Stimulated activated memory B cell treated with anti-CD40 and anti-IgM and Interleukin-4, amounts not matched to agents 10 μg/mL and 1 μg/mL and 100 μg/mL, for 72 hours (primary cell): ENCODE results near the gene GPATCH8.
"Not testable (repeated sequence)": the region's sequence is repeated elsewhere in the genome, so short reads cannot be mapped to it uniquely, and the experiment has no call there.

ENCODE experiments used
- ATAC-seq: fragments of 150-1000 bp; cut with Tn5 transposase; 2 replicates; pipeline ENCODE4 v1.10.0; 2021
- H3K27ac Mint-ChIP-seq: one replicate; pipeline ENCODE4 v1.8.0; 2022; ENCODE audit warnings: mild to moderate bottlenecking, mixed read lengths
- H3K27me3 Mint-ChIP-seq: one replicate; pipeline ENCODE4 v1.8.0; 2022; ENCODE audit warnings: mixed read lengths
- H3K36me3 Mint-ChIP-seq: one replicate; pipeline ENCODE4 v1.8.0; 2022; ENCODE audit warnings: mixed read lengths
- H3K4me1 Mint-ChIP-seq: one replicate; pipeline ENCODE4 v1.8.0; 2022; ENCODE audit warnings: mixed read lengths
- H3K4me3 Mint-ChIP-seq: one replicate; pipeline ENCODE4 v1.8.0; 2022; ENCODE audit warnings: mild to moderate bottlenecking, moderate library complexity, mixed read lengths
- H3K9me3 Mint-ChIP-seq: one replicate; pipeline ENCODE4 v1.8.0; 2022; ENCODE audit warnings: mixed read lengths

Gene GPATCH8

DNA sequence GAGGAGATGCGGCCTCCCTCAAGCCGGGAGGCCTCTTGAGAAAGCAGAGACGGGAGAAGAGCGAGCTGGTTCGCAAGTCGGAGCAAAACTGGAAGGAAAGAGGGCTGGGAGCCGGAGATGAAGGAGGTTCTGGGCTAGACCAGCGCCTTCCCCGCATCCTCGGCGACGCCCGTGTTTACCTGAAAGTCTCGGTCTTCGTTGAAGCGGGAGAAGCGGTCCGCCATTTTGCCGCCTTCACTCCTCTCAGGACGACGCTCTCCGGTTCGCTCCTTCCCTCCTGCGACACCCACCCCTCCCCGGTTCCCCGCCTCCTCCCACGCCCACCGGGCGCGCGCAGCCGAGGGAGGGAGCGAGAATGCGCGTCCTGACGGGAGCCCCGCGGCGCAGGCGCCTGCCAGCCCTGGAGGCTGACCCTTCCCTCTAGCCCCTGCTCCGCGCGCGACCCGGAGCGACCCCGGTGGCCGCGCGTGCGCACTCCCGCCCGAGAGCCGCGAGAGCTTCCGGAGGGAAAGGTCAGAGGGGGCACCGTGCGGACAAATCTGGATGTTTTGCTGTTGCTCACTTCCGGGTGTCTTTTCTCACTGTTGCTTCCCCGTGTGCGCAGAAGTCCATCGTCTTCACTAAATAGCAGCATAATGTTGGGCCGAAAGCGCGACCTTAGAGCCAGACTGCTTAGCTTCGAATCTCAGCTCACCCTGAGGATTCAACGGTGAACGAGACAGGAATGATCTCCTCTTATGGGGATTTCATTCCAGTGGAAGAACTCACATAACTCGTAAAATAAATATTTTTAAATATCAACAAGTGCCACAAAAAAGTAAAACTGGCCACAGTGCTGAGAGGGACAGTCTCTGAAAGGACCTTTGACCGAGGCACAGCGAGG is at the start of gene GPATCH8:
Gene GPATCH8, minus strand, starts transcription at position 260 of the 883 bp plus-strand sequence. Its CDS starts 36 bp downstream, at position 224.
- peak within 1 kb of the TSS; percentile 98 for H3K4me3 Mint-ChIP-seq
- H3K36me3 Mint-ChIP-seq: peaks cover 9% of the 10 kb centered on the region
- peak within 1 kb of the TSS; percentile 99 for H3K27ac Mint-ChIP-seq
- H3K4me1 Mint-ChIP-seq: peaks cover 37% of the 10 kb centered on the region
- peak; percentile 97 for ATAC-seq
- peaks cover 30% of the 10 kb centered on the region for H3K27me3 Mint-ChIP-seq
- no peaks in the 10 kb centered on the region for H3K9me3 Mint-ChIP-seq

DNA sequence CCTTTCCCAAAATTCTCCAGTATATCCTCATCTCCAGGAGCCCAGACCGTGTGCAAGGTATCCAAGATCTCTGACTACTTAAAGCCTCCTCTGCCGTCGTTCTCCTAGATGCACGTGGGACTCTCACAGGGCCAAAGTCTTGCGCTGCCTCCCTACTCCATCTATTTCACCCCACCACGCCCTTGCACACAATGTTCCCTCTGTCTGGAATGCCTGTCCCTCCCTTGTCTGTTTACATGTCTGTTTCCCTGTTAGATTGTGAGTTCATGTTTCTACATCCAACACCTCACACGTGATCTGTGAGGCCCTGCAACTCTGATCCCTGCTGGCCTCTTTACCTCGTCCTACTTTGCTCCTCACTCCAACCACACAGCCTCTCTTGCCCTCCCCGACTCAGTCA is 49.2 kb upstream of the GPATCH8 start:
- Mint-ChIP-seq H3K27ac (no peak overlapping the region), H3K4me1 (peaks cover 17% of the 10 kb centered on the region), H3K36me3 (no peaks in the 10 kb centered on the region), H3K9me3 (no peaks in the 10 kb centered on the region), H3K27me3 (peaks cover 45% of the 10 kb centered on the region), H3K4me3 (no peak overlapping the region)
- ATAC-seq: no peak

GRCh38 chr17:44549686-44550085 is 46.5 kb upstream of the GPATCH8 start:
- Mint-ChIP-seq H3K36me3 (no peaks in the 10 kb centered on the region), H3K9me3 (no peaks in the 10 kb centered on the region), H3K27ac (no peak overlapping the region), H3K4me3 (no peak overlapping the region), H3K27me3 (peaks cover 63% of the 10 kb centered on the region), H3K4me1 (no peaks in the 10 kb centered on the region)
- no peak for ATAC-seq

DNA sequence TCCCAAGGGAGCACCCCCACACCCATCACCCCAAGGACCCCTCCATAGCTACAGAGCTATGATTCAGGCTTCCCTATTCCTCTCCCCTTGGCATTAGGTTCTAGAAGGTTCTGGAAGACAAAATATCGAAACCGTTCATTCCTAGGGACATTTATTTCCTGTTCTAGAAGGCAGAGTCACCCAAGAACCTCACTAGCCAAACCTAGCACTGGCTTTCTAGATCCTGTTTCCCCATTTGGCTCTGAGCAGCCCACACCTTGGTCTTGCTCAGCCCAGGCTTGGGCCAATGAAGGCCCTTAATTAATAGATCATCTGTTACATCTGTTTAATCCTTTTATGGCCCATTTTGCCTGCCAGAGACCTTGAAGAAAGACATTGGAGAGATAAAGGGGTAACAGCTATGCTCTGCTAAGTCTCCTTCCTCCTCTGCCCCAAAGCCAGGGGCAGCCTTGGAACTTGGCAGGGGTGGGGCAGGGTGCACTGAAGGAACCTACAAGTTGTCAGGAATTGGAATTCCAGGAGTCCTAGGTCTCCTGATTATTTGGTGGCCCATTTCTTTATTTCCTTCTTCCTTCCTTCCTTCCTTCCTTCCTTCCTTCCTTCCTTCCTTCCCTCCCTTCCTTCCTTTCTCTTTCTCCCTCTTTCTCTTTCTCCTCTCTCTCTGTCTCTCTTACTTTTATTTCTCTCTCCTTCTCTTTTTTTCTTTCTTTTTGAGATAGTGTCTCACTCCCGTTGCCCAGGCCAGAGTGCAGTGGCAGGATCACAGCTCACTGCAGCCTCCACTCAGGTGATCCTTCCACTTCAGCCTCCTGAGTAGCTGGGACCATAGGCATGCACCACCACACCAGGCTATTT is 45.4 kb upstream of the GPATCH8 start:
- Mint-ChIP-seq H3K36me3 (no peaks in the 10 kb centered on the region), H3K27ac (no peak overlapping the region), H3K4me3 (no peak overlapping the region), H3K9me3 (no peaks in the 10 kb centered on the region), H3K4me1 (no peaks in the 10 kb centered on the region), H3K27me3 (peaks cover 74% of the 10 kb centered on the region)
- ATAC-seq: no peak

GRCh38 chr17:44547625-44548267 is 44.5 kb upstream of the GPATCH8 start:
- Mint-ChIP-seq H3K27me3 (peaks cover 81% of the 10 kb centered on the region), H3K27ac (no peak overlapping the region), H3K9me3 (no peaks in the 10 kb centered on the region), H3K4me3 (no peak overlapping the region), H3K36me3 (no peaks in the 10 kb centered on the region), H3K4me1 (no peaks in the 10 kb centered on the region)
- no peak for ATAC-seq

- ATAC-seq: no peak
- Mint-ChIP-seq H3K4me3 (no peak overlapping the region), H3K27ac (no peak overlapping the region), H3K9me3 (no peaks in the 10 kb centered on the region), H3K36me3 (no peaks in the 10 kb centered on the region), H3K27me3 (peaks cover 81% of the 10 kb centered on the region), H3K4me1 (no peaks in the 10 kb centered on the region)
Observed at GRCh38 chr17:44546671-44547606, 43.7 kb upstream of the GPATCH8 start.

DNA sequence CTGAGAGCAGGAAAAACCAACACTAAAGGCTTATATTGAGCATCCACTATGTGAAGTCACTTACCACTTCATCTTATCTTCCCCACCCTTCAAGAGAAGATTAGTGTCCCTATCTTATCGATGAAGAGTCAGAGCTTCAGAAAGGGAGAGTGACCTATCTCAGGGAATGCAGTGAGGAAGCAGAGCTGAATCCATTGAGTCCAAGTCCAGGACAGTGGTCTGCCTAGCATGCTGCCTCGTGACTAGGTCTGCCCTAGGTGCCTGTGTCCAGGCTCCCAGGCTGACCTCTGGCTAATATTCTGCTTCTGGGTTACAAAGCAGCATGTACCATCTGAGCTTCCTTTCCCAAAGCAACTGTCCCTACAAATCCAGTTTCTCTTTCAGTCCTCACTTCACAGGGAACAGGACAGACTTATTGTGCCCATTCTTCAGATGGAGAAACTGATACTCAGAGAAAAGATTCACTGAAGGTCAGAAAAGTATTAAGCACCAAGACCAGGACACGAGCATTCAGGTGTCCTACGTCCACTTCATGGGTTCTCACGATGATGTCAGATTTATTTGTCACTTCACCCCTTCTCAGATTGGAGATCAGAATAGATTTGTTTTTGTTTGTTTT is 40.8 kb upstream of the GPATCH8 start:
- Mint-ChIP-seq H3K4me3 (no peak overlapping the region), H3K36me3 (no peaks in the 10 kb centered on the region), H3K27ac (no peak overlapping the region), H3K4me1 (no peaks in the 10 kb centered on the region), H3K27me3 (peaks cover 98% of the 10 kb centered on the region), H3K9me3 (no peaks in the 10 kb centered on the region)
- no peak for ATAC-seq

GRCh38 chr17:44543213-44543904 is 40.2 kb upstream of the GPATCH8 start:
- Mint-ChIP-seq H3K27ac (no peak overlapping the region), H3K4me3 (no peak overlapping the region), H3K27me3 (peaks cover 98% of the 10 kb centered on the region), H3K4me1 (no peaks in the 10 kb centered on the region), H3K9me3 (no peaks in the 10 kb centered on the region), H3K36me3 (no peaks in the 10 kb centered on the region)
- ATAC-seq: no peak

DNA sequence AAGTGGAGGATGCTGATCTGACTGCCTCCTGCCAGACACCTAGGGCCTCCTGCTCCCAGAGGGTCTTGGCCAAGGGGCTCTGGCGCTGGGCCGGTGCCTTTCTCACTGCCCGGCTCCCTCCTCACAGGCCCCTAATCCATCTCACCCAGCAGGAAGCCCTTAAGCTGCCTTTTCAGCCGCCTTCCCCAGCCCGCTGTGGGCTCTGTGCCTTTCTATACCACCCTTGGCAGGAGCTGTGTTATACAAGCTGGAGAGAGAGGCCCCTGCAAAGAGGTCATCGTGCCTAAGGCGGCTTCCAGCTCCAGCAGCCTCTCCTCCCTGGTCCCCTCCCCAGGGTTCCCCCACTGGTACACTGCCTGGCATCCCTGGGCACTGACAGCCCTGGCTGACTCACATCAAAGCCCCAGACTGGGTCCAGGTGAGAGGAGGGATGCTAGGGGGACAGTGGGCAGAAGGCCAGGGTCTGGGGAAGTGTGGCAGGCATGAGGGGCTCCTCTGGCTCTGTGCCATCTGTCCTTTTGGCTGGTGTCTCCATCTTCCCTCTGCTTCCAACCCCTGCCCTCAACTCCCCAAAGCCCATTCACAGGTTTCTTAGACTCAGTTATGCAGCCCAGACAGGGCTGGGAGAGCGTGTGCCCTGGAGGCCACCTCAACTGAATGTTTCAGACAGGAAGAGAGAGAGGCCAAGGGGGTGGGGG is 38.8 kb upstream of the GPATCH8 start:
- ATAC-seq: no peak
- H3K9me3 Mint-ChIP-seq: no peaks in the 10 kb centered on the region
- peaks cover 87% of the 10 kb centered on the region for H3K27me3 Mint-ChIP-seq

GRCh38 chr17:44540246-44541084 is 37.3 kb upstream of the GPATCH8 start:
- H3K4me3 Mint-ChIP-seq: no peak overlapping the region
- H3K9me3 Mint-ChIP-seq: no peaks in the 10 kb centered on the region
- no peak overlapping the region for H3K27ac Mint-ChIP-seq
- ATAC-seq: no peak
- H3K27me3 Mint-ChIP-seq: peaks cover 73% of the 10 kb centered on the region
- H3K4me1 Mint-ChIP-seq: peaks cover 7% of the 10 kb centered on the region
- no peaks in the 10 kb centered on the region for H3K36me3 Mint-ChIP-seq

More for the DNA sequence above, 38.8 kb upstream of the GPATCH8 start:
- no peaks in the 10 kb centered on the region for H3K4me1 Mint-ChIP-seq
- no peaks in the 10 kb centered on the region for H3K36me3 Mint-ChIP-seq
- no peak overlapping the region for H3K27ac Mint-ChIP-seq
- no peak overlapping the region for H3K4me3 Mint-ChIP-seq

DNA sequence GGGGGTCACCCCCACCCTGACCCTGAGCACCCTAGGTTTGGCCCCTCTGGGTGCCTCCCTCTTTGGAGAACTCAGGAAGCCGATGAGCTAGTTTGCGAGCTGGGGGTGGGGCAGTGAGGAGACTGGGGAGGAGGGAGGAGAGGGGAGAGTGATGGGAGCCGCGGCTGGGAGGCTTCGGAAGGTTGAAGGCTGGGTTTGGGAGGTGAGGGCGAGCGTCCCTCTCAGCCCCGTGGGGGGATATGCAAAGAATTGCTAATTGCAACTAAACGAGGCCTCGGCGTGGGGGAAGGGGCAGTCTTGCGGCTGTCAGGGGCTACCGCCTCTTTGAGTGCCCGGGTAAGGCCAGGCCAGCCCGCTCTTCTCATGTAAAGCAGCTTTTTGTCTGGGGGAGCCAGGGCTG is 36.5 kb upstream of the GPATCH8 start:
- H3K27me3 Mint-ChIP-seq: peaks cover 65% of the 10 kb centered on the region
- peaks cover 7% of the 10 kb centered on the region for H3K4me1 Mint-ChIP-seq
- ATAC-seq: no peak
- no peaks in the 10 kb centered on the region for H3K36me3 Mint-ChIP-seq
- no peaks in the 10 kb centered on the region for H3K9me3 Mint-ChIP-seq
- no peak overlapping the region for H3K4me3 Mint-ChIP-seq
- H3K27ac Mint-ChIP-seq: no peak overlapping the region

DNA sequence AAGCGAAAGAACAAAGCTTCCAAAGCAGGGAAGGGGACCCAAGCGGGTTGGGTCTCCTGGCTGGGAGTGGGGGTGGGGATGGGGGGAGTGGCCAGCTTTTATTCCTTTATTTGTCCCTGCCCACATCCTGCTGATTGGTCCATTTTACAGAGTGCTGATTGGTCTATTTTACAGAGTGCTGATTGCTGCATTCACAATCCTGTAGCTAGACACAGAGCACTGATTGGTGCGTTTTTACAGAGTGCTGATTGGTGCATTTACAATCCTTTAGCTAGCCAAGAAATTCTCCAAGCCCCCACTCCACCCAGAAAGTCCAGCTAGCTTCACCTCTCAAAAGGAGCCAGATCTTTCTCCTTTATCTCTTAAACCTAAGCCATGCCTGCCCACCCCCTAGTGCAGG is 34.7 kb upstream of the GPATCH8 start:
- peaks cover 19% of the 10 kb centered on the region for H3K4me1 Mint-ChIP-seq
- peaks cover 47% of the 10 kb centered on the region for H3K27me3 Mint-ChIP-seq
- ATAC-seq, H3K9me3 Mint-ChIP-seq, H3K27ac Mint-ChIP-seq, H3K36me3 Mint-ChIP-seq, H3K4me3 Mint-ChIP-seq: not testable (repeated sequence)
